ENCODE data around the gene DZIP1L.

The DZIP1L gene

DNA sequence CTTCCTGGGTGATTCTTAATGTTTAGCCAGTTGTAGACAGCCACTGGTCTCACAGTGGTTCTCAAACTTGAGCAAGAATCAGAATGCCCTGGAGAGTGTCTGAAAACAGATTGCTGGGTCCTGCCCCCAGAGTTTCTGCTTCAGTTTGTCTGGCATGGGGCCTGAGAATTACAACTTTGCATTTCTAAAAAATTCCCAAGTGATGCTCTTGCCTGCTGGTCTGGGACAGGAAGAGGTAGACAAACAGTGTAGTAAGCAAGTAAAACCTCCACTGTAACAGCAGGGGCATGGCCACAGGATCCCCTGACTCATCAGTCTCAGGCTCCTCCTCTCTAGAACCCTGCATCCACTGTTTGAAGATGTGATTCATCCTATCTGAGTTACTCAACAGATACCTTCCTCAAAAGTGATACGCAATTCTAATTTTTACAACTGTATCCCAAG lies 36.5 kb downstream of the DZIP1L start:
- TF ChIP-seq, protein P1, sequence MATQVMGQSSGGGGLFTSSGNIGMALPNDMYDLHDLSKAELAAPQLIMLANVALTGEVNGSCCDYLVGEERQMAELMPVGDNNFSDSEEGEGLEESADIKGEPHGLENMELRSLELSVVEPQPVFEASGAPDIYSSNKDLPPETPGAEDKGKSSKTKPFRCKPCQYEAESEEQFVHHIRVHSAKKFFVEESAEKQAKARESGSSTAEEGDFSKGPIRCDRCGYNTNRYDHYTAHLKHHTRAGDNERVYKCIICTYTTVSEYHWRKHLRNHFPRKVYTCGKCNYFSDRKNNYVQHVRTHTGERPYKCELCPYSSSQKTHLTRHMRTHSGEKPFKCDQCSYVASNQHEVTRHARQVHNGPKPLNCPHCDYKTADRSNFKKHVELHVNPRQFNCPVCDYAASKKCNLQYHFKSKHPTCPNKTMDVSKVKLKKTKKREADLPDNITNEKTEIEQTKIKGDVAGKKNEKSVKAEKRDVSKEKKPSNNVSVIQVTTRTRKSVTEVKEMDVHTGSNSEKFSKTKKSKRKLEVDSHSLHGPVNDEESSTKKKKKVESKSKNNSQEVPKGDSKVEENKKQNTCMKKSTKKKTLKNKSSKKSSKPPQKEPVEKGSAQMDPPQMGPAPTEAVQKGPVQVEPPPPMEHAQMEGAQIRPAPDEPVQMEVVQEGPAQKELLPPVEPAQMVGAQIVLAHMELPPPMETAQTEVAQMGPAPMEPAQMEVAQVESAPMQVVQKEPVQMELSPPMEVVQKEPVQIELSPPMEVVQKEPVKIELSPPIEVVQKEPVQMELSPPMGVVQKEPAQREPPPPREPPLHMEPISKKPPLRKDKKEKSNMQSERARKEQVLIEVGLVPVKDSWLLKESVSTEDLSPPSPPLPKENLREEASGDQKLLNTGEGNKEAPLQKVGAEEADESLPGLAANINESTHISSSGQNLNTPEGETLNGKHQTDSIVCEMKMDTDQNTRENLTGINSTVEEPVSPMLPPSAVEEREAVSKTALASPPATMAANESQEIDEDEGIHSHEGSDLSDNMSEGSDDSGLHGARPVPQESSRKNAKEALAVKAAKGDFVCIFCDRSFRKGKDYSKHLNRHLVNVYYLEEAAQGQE (IDR thresholded peaks at IDR 0.05; ENCODE audit: insufficient read depth in 1 of 2, low read depth in 2 of 2, low read length in 2 of 2) = no peak
- TF ChIP-seq TAF1 (IDR thresholded peaks at IDR 0.05; ENCODE audit: borderline replicate concordance, insufficient read depth, low read length) = no peak
- TF ChIP-seq POLR2AphosphoS5 (IDR thresholded peaks at IDR 0.05; ENCODE audit: low read depth, low read length) = no peak
- TF ChIP-seq SIN3A (IDR thresholded peaks at IDR 0.05; ENCODE audit: borderline replicate concordance, insufficient read depth, low read length) = no peak
- no peak for TF ChIP-seq FOXP2 (optimal IDR thresholded peaks at IDR 0.05; ENCODE audit: borderline replicate concordance, extremely low read depth, extremely low read length, insufficient read depth)

DNA sequence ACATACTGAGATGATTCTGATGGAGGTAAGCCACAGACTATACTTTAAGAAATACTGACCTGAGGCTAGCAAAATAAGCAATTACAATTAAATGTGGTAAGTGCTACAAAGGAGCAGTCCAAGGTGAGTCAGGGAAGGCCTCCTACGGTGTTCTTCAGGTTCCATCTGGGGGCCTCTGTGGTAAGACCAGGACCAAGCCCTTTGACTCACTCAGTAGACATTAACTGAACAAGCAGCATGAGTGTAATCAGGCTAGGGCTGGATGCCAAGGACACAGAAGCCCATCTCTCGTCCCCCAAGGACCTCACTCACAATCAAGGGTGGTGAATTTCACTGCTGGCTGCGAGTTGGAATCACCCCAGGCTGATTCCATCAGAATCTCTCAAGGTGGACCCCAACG lies 37.3 kb downstream of the DZIP1L start:
- TF ChIP-seq SIN3A (IDR thresholded peaks at IDR 0.05; ENCODE audit: borderline replicate concordance, insufficient read depth, low read length) (no peak), POLR2AphosphoS5 (IDR thresholded peaks at IDR 0.05; ENCODE audit: low read depth, low read length) (no peak), FOXP2 (optimal IDR thresholded peaks at IDR 0.05; ENCODE audit: borderline replicate concordance, extremely low read depth, extremely low read length, insufficient read depth) (no peak), TAF1 (IDR thresholded peaks at IDR 0.05; ENCODE audit: borderline replicate concordance, insufficient read depth, low read length) (no peak)
- TF ChIP-seq, protein P1 (IDR thresholded peaks at IDR 0.05; ENCODE audit: insufficient read depth in 1 of 2, low read depth in 2 of 2, low read length in 2 of 2) = no peak

DNA sequence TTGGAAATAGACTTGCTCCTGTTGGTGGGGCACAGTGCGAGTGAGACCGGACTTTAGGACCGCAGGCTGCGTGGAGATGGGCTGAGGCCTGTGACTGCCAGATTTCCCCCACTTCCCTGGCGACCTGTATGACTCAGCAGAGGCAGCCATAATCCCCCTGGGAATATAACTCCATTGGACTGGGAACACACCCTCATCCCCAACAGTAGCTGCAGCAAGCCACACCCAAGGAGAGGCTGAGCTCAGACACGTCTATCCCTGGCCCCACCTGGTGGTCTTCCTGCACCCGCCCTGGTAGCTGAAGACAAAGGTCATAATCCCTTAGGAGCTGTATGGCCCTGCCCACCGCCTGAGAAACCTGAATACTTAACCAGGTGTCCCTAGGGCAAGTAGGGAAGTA lies 42.6 kb downstream of the DZIP1L start:
- TF ChIP-seq POLR2AphosphoS5 (IDR thresholded peaks at IDR 0.05; ENCODE audit: low read depth, low read length) (no peak), FOXP2 (optimal IDR thresholded peaks at IDR 0.05; ENCODE audit: borderline replicate concordance, extremely low read depth, extremely low read length, insufficient read depth) (no peak), SIN3A (IDR thresholded peaks at IDR 0.05; ENCODE audit: borderline replicate concordance, insufficient read depth, low read length) (no peak), TAF1 (IDR thresholded peaks at IDR 0.05; ENCODE audit: borderline replicate concordance, insufficient read depth, low read length) (no peak)
- TF ChIP-seq, protein P1 (IDR thresholded peaks at IDR 0.05; ENCODE audit: insufficient read depth in 1 of 2, low read depth in 2 of 2, low read length in 2 of 2) = no peak

DNA sequence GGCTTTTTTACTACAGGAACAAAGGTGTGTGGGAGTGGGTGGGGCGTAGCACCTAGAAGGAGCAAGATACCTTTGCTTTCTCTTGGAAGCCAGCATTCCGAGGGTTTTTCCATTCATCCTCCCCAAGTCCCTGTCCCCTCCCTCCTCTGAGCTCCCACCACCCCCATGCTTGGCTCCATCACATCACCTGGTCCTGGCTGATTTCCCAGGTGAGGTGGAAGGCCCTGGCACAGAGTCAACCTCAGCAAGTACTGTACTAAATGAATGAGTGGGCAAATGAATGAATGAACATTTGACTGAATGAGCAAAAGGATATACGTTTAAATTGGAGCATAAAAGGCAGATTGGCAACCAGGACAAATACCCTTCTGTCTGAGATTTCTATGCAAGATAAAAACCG lies 45.4 kb downstream of the DZIP1L start:
- TF ChIP-seq SIN3A (IDR thresholded peaks at IDR 0.05; ENCODE audit: borderline replicate concordance, insufficient read depth, low read length) = no peak

DNA sequence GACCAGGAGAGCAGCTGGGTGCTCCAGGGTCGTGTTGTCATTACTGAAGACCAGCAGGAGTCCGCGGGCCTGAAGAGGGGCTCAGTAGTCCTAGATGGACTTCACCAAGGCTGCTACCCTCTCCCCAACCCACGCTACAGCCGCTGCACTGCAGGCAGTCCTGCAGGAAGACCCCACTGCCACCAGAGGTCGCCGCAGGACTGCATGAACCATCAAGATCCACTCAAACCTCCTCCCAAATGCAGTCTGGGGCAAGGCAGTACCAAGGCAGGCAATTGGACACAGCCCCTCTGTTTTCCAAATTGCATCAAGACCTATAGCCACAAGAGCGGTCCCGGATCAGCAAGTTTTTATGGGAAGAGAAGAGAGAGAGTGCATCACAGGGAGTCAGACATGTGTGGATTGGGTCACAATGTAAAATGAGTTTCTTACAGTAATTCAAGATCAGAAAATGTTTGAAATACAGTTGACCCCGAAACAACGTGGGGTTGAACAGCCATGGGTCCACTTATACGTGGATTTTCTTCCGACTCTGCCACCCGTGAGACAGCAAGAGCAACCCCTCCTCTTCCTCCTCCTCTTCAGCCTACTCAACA lies 46.7 kb downstream of the DZIP1L start:
- TF ChIP-seq SIN3A (IDR thresholded peaks at IDR 0.05; ENCODE audit: borderline replicate concordance, insufficient read depth, low read length) = no peak
- TF ChIP-seq TAF1 (IDR thresholded peaks at IDR 0.05; ENCODE audit: borderline replicate concordance, insufficient read depth, low read length) = no peak
- TF ChIP-seq POLR2AphosphoS5 (IDR thresholded peaks at IDR 0.05; ENCODE audit: low read depth, low read length) = no peak
- no peak for TF ChIP-seq FOXP2 (optimal IDR thresholded peaks at IDR 0.05; ENCODE audit: borderline replicate concordance, extremely low read depth, extremely low read length, insufficient read depth)
- TF ChIP-seq, protein P1 (IDR thresholded peaks at IDR 0.05; ENCODE audit: insufficient read depth in 1 of 2, low read depth in 2 of 2, low read length in 2 of 2) = no peak
